PC-3 (cell line): Measurements from ENCODE around the gene DIS3L2.

Experiments
- EZH2 ChIP-seq: fragments of 300-600 bp; sonication (generic); IDR thresholded peaks from one replicate; pipeline ENCODE4 v1.6.1; 2017; ENCODE audit warnings: antibody characterized with exemption, mild to moderate bottlenecking, low read length; ENCODE audit not compliant: unreplicated experiment
- EZH2phosphoT487 ChIP-seq: fragments of 300-600 bp; sonication (generic); IDR thresholded peaks from 2 replicates; pipeline ENCODE4 v1.6.1; 2018; ENCODE audit warnings: mild to moderate bottlenecking, antibody characterized with exemption, low read length, borderline replicate concordance
- TF ChIP-seq, protein P1 (sequence below): fragments of 300-600 bp; sonication (generic); conservative IDR thresholded peaks from 2 replicates; pipeline ENCODE4 v1.5.1; 2017; ENCODE audit warnings: antibody characterized with exemption, low read depth, mild to moderate bottlenecking, low read length

GRCh38 chr2:232377319-232377718 is 415.8 kb downstream of the DIS3L2 start:
- TF ChIP-seq EZH2phosphoT487 (no peak), EZH2 (no peak)
- TF ChIP-seq, protein P1, sequence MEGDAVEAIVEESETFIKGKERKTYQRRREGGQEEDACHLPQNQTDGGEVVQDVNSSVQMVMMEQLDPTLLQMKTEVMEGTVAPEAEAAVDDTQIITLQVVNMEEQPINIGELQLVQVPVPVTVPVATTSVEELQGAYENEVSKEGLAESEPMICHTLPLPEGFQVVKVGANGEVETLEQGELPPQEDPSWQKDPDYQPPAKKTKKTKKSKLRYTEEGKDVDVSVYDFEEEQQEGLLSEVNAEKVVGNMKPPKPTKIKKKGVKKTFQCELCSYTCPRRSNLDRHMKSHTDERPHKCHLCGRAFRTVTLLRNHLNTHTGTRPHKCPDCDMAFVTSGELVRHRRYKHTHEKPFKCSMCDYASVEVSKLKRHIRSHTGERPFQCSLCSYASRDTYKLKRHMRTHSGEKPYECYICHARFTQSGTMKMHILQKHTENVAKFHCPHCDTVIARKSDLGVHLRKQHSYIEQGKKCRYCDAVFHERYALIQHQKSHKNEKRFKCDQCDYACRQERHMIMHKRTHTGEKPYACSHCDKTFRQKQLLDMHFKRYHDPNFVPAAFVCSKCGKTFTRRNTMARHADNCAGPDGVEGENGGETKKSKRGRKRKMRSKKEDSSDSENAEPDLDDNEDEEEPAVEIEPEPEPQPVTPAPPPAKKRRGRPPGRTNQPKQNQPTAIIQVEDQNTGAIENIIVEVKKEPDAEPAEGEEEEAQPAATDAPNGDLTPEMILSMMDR = no peak
